ENCODE results near the gene PEX16.

PEX16 gene

GRCh38 chr11:45884596-45885185 is 33.0 kb downstream of the PEX16 start:
- Histone ChIP-seq H3K27ac (peak overlapping the region; percentile 64; the same call in 1 of the 2 replicates), H3K4me3 (ENCODE audit: low read depth, low read length) (no peak overlapping the region)

DNA sequence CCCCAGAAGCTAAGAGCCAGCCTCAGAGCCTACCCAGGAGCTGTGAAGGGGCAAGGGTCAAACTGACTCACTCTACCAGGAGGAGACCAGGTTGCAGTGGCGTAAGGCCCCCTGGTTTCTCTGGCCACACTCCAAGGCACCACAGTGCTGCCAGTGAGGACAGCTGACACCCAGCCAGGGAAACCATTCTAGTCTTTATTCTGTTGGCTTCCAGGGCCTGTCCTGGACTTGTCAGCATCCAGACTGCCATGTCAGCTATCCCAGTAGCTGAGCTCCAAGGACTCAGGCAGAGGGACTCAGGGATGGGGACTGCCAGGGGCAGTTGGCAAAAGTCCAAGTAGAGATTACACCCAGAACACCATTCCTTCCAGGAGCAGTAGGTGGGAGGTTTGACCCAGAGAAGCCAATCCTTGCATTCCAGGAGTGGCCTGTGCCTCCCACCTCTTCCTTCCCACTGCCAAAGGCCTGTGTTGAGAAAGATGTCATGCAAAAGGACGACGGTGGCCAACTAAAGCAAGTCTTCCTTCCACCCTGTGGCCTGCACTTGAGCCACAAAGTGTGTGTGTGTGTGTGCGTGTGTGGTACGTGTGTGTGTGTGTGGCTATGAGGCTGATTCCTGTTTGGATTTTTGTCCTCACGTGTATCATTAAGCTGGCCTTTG is 35.8 kb downstream of the PEX16 start:
- Histone ChIP-seq H3K27me3 (ENCODE audit: insufficient read depth, low read depth, severe bottlenecking) (no peaks in the 10 kb centered on the region), H3K27ac (no peak overlapping the region), H3K4me3 (ENCODE audit: low read depth, low read length) (no peak overlapping the region), H3K9me3 (ENCODE audit: severe bottlenecking) (no peaks in the 10 kb centered on the region), H3K36me3 (peaks cover 3% of the 10 kb centered on the region)
- no peak for DNase-seq
- TF ChIP-seq, protein P1, sequence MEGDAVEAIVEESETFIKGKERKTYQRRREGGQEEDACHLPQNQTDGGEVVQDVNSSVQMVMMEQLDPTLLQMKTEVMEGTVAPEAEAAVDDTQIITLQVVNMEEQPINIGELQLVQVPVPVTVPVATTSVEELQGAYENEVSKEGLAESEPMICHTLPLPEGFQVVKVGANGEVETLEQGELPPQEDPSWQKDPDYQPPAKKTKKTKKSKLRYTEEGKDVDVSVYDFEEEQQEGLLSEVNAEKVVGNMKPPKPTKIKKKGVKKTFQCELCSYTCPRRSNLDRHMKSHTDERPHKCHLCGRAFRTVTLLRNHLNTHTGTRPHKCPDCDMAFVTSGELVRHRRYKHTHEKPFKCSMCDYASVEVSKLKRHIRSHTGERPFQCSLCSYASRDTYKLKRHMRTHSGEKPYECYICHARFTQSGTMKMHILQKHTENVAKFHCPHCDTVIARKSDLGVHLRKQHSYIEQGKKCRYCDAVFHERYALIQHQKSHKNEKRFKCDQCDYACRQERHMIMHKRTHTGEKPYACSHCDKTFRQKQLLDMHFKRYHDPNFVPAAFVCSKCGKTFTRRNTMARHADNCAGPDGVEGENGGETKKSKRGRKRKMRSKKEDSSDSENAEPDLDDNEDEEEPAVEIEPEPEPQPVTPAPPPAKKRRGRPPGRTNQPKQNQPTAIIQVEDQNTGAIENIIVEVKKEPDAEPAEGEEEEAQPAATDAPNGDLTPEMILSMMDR (IDR thresholded peaks at IDR 0.05; ENCODE audit: low read depth, low read length): no peak

More at GRCh38 chr11:45884596-45885185, 33.0 kb downstream of the PEX16 start:
- H3K36me3 ChIP-seq: peaks cover 9% of the 10 kb centered on the region
- DNase-seq: no peak
- H3K9me3 ChIP-seq (ENCODE audit: severe bottlenecking): no peaks in the 10 kb centered on the region
- TF ChIP-seq, protein P1 (IDR thresholded peaks at IDR 0.05; ENCODE audit: low read depth, low read length): no peak
- no peaks in the 10 kb centered on the region for H3K27me3 ChIP-seq (ENCODE audit: insufficient read depth, low read depth, severe bottlenecking)

- no peak overlapping the region for H3K4me3 ChIP-seq (ENCODE audit: low read depth, low read length)
- no peak for DNase-seq
- H3K36me3 ChIP-seq: peaks cover 3% of the 10 kb centered on the region
- no peaks in the 10 kb centered on the region for H3K9me3 ChIP-seq (ENCODE audit: severe bottlenecking)
- H3K27me3 ChIP-seq (ENCODE audit: insufficient read depth, low read depth, severe bottlenecking): no peaks in the 10 kb centered on the region
- H3K27ac ChIP-seq: no peak overlapping the region
- TF ChIP-seq, protein P1 (IDR thresholded peaks at IDR 0.05; ENCODE audit: low read depth, low read length): no peak
Measured at GRCh38 chr11:45880772-45881570, 36.7 kb downstream of the PEX16 start.

GRCh38 chr11:45879803-45880686 is 37.6 kb downstream of the PEX16 start:
- TF ChIP-seq, protein P1 (IDR thresholded peaks at IDR 0.05; ENCODE audit: low read depth, low read length): no peak
- DNase-seq: no peak
- Histone ChIP-seq H3K27me3 (ENCODE audit: insufficient read depth, low read depth, severe bottlenecking) (no peaks in the 10 kb centered on the region), H3K36me3 (peaks cover 3% of the 10 kb centered on the region), H3K27ac (no peak overlapping the region), H3K4me3 (ENCODE audit: low read depth, low read length) (no peak overlapping the region), H3K9me3 (ENCODE audit: severe bottlenecking) (no peaks in the 10 kb centered on the region)

DNA sequence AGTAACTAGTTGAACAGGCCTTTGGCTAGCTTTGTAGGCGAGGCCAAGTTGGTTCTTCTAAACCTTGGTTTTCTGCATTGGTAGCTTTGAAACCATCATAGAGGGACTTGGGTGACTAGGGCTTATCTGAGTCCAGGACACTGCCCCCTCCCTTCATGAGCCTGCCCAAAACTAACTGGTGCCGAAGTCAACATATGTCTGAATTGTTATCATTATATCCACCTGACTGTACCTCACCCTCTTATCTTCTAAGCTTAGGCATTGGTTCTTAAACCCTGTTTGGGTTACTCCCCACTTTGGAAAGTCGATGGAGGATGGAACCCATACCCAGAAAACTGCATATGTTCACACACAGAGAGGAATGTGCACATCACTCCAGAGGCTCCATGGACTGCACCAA is 39.8 kb downstream of the PEX16 start:
- no peak overlapping the region for H3K4me3 ChIP-seq (ENCODE audit: low read depth, low read length)
- no peak for DNase-seq
- peaks cover 14% of the 10 kb centered on the region for H3K36me3 ChIP-seq
- no peaks in the 10 kb centered on the region for H3K27me3 ChIP-seq (ENCODE audit: insufficient read depth, low read depth, severe bottlenecking)
- no peak overlapping the region for H3K27ac ChIP-seq
- TF ChIP-seq, protein P1 (IDR thresholded peaks at IDR 0.05; ENCODE audit: low read depth, low read length): no peak
- H3K9me3 ChIP-seq (ENCODE audit: severe bottlenecking): no peaks in the 10 kb centered on the region

Measured in WERI-Rb-1 (cell line).